AG09319 (cell line): Measurements from ENCODE around the gene EXOC3L4.

Experiments
- DNase-seq: peaks from one replicate; pipeline ENCODE4 v3.0.0-alpha.2; 2010; ENCODE audit warnings: low read depth; ENCODE audit errors: extremely low read depth
- TF ChIP-seq, protein P1 (sequence below): IDR thresholded peaks from 2 replicates; pipeline ENCODE4 v1.5.1; 2011; ENCODE audit warnings: low read depth, mild to moderate bottlenecking, inconsistent platforms, low read length, moderate library complexity

The EXOC3L4 gene

DNA sequence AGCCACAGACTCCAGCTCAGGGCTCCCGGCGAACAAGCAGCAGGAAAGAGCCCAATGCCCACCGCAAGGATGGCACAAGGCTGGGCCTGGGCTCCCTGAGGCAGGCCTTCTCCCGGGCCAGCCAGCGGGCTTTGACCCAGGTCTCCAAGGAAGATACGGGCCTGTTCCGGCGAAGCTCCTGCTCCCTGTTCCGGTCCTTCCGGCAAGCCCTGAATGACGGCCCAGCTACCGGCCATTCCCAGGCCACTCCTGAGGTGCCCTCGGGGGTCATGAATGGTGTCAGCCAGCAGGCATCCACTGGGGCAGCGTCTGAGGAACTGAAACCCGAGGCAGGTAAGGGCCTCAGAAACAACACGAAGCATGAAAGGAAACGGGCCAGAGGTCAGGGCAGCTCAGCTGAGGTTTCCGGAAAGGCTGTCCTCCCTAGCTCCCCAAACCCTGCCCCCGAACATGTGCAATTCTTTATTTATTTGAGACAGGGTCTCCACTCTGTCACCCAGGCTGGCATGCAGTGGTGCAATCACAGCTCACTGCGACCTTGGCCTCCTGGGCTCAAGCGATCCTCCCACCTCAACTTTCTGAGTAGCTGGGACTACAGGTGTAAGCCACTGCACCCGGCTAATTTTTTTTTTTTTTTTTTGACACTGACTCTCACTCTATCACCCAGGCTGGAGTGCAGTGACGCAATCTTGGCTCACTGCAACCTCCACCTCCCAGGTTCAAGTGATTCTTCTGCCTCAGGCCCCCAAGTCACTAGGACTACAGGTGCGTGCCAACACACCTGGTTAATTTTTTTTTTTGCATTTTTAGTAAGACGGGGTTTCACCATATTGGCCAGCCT, 6.0 kb downstream of the EXOC3L4 start:
- DNase-seq, result no peak
- TF ChIP-seq, protein P1, sequence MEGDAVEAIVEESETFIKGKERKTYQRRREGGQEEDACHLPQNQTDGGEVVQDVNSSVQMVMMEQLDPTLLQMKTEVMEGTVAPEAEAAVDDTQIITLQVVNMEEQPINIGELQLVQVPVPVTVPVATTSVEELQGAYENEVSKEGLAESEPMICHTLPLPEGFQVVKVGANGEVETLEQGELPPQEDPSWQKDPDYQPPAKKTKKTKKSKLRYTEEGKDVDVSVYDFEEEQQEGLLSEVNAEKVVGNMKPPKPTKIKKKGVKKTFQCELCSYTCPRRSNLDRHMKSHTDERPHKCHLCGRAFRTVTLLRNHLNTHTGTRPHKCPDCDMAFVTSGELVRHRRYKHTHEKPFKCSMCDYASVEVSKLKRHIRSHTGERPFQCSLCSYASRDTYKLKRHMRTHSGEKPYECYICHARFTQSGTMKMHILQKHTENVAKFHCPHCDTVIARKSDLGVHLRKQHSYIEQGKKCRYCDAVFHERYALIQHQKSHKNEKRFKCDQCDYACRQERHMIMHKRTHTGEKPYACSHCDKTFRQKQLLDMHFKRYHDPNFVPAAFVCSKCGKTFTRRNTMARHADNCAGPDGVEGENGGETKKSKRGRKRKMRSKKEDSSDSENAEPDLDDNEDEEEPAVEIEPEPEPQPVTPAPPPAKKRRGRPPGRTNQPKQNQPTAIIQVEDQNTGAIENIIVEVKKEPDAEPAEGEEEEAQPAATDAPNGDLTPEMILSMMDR, result no peak

DNA sequence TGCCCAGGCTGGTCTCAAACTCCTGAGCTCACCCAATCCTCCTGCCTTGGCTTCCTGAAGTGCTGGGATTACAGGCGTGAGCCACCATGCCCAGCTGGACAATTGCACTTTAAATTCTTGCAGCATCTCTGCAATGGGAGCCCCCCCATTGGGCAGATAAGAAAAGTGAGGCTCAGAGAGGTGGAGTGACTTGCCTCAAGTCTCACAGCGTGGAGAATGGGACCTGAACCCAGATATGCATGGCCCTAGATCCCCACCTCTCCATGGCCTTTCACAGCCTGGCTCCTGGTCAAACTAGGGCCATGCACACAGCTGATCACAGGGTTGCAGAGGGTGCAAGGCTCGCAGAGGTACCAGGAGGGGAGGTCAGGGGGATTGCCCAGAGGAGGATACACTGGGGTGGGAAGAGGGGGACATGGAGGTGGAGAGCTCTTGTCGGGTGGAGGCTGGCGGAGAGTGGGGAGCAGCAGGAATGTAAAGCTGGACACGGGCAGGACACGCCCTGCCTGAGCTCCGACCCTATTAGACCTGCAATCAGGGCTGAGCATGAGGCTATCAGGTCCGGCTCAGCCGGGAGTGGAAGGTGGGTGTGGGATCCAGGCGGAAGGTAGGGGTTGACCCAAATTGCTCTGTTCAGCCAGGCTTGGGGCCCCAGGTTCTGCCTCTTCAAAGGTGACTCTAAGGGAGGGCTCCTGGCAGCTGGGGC, 6.9 kb downstream of the EXOC3L4 start:
- TF ChIP-seq, protein P1, result no peak
- no peak for DNase-seq

DNA sequence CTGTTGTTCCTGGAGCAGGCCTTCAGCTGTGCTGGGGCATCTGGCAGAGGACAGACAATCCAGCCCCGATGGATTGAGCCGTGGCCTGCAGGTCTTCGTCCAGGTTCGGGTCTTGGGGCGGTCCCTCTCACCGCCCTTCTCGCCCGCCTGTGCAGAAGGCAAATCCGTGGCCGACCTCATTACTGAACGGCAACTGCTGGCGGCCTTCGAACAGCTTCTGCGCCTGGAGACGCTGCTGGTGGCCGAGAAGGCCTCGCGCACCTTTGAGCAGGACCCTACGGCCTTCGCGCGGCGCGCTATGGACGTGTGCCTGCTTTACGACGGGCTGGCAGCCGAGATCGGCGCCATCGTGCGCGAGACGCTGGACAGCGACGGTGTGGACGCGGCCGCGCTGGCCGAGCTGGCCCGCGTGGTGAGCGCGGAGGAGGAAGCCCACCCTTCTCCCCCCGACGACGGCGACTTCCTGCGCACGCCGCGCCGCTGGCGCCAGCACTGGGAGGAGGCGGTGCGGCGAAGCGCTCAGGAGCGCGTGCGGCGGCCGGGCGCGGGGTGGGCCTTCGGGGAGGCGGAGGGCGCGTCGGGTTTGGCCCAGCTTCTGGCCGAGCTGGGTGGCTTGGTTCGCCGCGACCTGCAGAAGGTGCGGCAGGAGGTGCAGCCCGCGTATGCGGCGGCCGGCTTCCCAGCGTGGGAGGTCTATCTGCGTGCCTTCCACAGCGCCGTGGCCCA, 7.6 kb downstream of the EXOC3L4 start:
- TF ChIP-seq, protein P1, result no peak
- DNase-seq, result no peak

DNA sequence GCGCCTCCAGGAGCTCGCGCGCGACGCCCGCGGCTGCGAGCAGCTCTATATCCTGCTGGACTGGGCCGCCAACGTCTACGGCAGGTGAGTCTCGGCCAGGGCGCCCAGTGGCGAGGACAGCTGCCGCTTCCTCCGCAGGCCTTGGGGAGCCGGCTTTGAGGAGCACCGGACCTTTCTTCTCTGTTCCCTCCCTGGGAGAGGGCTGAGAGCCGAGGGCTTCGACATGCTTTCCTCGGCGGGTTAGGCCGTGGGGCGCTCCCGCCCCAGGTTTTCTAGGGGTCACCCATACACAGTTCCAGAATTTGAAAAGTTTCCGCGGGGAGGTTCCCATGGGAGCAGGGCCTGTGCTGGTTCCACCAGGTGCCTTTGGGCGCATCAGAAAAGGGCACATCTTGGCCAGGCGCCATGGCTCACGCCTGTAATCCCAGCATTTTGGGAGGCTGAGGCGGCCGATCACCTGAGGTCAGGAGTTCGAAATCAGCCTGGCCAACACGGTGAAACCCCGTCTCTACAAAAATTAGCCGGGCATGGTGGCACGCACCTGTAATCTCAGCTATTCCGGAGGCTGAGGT, 8.2 kb downstream of the EXOC3L4 start:
- TF ChIP-seq, protein P1, result no peak
- no peak for DNase-seq

DNA sequence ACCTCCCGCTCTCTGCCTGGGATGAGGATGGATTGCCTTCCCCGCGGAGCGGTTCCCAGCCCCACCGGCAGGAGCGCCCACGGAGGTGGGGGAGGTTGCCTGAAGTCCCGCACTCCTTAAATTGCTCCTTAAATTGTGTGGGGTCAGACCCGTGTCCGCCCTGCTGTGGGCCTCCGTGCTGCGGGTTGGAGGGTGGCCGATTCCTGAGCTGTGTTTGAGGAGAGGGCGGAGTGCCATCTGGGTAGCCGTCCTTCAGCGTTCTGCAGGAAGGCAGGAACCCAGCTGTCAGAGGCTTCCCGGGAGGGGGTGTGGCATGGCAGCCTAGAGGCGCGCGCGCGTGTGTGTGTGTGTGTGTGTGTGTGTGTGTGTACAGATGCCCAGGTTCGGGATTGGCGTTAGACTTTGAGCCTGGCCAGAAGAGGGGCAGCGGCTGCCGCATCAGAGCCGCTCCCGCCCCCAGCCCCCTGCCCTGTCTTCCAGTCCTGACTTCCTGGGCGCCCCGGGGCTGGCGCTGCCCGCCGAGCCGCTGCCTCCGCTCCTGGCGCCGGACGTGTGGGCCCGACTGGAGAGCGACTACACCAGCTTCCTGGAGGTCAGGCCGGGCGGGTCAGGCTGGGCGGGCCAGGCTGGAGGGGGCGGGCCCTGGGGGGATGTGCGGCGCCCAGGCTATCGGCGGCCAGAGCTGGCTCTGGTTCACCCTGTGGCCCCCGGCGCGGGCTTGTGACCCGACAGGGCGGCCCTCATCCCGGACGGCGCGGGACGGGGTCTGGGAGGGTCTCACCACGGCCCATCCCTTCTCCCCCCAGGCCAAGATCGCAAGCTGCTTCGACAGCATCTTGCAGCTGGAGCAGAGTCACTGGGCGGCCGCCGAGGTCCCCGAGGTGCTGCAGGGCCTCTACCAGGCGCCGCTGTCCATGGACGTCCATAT, 9.2 kb downstream of the EXOC3L4 start:
- TF ChIP-seq, protein P1, result peak; percentile 28
- DNase-seq, result no peak

DNA sequence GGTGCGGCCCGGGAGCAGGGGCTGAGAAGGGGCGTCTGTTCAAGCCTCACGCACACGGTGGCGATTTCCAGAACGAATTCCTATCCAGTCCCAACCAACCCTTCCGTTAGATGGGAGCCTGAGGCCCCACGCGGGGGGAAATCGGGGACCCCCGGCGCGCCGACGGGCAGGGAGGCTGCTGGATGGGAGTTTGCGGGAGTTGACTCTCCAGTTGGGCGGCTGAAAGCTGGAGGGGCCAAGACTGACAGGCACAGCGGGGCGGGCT, 9.8 kb downstream of the EXOC3L4 start:
- no peak for DNase-seq
- TF ChIP-seq, protein P1, result no peak
